Ishikawa (cell line): ENCODE measurements around the gene KRT20.

Experiments
- CEBPB ChIP-seq: IDR thresholded peaks from 2 replicates; pipeline ENCODE4 v1.6.1; 2012
- CREB1 ChIP-seq: IDR thresholded peaks from 2 replicates; pipeline ENCODE4 v1.6.1; 2012; ENCODE audit warnings: low read depth
- EGR1 ChIP-seq: IDR thresholded peaks from 2 replicates; pipeline ENCODE4 v1.6.1; 2012
- EP300 ChIP-seq: IDR thresholded peaks from 2 replicates; pipeline ENCODE4 v1.6.1; 2012; ENCODE audit warnings: borderline replicate concordance
- FOXM1 ChIP-seq: IDR thresholded peaks from 2 replicates; pipeline ENCODE4 v1.6.1; 2012; ENCODE audit warnings: low read depth, borderline replicate concordance
- NFIC ChIP-seq: IDR thresholded peaks from 2 replicates; pipeline ENCODE4 v1.6.1; 2012
- RAD21 ChIP-seq: IDR thresholded peaks from 2 replicates; pipeline ENCODE4 v1.6.1; 2012; ENCODE audit warnings: low read depth
- TAF1 ChIP-seq: IDR thresholded peaks from 2 replicates; pipeline ENCODE4 v1.6.1; 2012; ENCODE audit warnings: low read depth, mild to moderate bottlenecking
- TCF12 ChIP-seq: IDR thresholded peaks from 2 replicates; pipeline ENCODE4 v1.6.1; 2012; ENCODE audit warnings: low read depth
- TEAD4 ChIP-seq: IDR thresholded peaks from 2 replicates; pipeline ENCODE4 v1.6.1; 2012
- YY1 ChIP-seq: IDR thresholded peaks from 2 replicates; pipeline ENCODE4 v1.6.1; 2012; ENCODE audit warnings: low read depth
- ZBTB7A ChIP-seq: IDR thresholded peaks from 2 replicates; pipeline ENCODE4 v1.6.1; 2012; ENCODE audit warnings: low read depth
- TF ChIP-seq, protein P1 (sequence below): IDR thresholded peaks from 2 replicates; pipeline ENCODE4 v1.6.1; 2012
- TF ChIP-seq, protein P2 (sequence below): IDR thresholded peaks from 2 replicates; pipeline ENCODE4 v1.6.1; 2012
- TF ChIP-seq, protein P3 (sequence below): IDR thresholded peaks from 2 replicates; pipeline ENCODE4 v1.6.1; 2012; ENCODE audit warnings: low read depth, mild to moderate bottlenecking

KRT20 gene

DNA sequence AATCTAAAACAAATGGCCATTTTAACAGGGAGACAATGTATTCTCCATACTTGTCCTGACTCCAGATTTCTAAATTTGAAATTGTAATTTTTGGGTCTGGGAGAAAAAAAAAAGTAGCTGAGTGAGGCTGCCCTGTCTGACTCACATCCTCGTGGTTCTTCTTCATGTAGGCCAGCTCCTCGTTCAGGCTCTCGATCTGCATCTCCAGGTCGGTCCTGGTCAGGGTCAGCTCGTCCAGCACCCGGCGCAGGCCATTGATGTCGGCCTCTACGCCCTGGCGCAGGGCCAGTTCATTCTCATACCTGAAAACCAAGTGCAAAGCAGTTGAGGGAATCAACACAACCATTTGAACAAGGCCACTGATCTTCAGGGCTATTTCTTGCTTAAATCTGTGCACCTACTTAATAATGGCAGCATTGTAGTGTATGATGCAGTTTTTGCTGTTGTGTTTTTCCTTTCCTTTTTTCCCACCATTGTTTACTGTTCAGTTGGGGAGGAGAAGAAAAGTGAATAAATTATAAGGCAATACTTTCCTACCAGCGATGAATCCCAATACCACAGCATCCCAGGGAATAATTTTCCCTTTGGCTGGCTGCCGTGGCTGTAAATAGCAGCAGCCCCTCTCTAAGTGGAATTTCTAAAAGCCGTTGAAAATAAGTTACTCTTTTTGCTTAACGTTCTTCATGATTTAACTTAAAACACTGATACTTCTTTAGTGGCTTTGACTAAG, 20.2 kb downstream of the KRT20 start:
- TF ChIP-seq EP300 = no peak
- TF ChIP-seq CEBPB = no peak
- TF ChIP-seq RAD21 = no peak
- TF ChIP-seq, protein P1, sequence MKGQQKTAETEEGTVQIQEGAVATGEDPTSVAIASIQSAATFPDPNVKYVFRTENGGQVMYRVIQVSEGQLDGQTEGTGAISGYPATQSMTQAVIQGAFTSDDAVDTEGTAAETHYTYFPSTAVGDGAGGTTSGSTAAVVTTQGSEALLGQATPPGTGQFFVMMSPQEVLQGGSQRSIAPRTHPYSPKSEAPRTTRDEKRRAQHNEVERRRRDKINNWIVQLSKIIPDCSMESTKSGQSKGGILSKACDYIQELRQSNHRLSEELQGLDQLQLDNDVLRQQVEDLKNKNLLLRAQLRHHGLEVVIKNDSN = no peak
- no peak for TF ChIP-seq CREB1
- TF ChIP-seq NFIC = no peak
- TF ChIP-seq ZBTB7A = no peak
- TF ChIP-seq TCF12 = no peak
- no peak for TF ChIP-seq TEAD4
- no peak for TF ChIP-seq YY1
- TF ChIP-seq TAF1 = no peak
- TF ChIP-seq, protein P2, sequence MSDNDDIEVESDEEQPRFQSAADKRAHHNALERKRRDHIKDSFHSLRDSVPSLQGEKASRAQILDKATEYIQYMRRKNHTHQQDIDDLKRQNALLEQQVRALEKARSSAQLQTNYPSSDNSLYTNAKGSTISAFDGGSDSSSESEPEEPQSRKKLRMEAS = no peak
- TF ChIP-seq, protein P3, sequence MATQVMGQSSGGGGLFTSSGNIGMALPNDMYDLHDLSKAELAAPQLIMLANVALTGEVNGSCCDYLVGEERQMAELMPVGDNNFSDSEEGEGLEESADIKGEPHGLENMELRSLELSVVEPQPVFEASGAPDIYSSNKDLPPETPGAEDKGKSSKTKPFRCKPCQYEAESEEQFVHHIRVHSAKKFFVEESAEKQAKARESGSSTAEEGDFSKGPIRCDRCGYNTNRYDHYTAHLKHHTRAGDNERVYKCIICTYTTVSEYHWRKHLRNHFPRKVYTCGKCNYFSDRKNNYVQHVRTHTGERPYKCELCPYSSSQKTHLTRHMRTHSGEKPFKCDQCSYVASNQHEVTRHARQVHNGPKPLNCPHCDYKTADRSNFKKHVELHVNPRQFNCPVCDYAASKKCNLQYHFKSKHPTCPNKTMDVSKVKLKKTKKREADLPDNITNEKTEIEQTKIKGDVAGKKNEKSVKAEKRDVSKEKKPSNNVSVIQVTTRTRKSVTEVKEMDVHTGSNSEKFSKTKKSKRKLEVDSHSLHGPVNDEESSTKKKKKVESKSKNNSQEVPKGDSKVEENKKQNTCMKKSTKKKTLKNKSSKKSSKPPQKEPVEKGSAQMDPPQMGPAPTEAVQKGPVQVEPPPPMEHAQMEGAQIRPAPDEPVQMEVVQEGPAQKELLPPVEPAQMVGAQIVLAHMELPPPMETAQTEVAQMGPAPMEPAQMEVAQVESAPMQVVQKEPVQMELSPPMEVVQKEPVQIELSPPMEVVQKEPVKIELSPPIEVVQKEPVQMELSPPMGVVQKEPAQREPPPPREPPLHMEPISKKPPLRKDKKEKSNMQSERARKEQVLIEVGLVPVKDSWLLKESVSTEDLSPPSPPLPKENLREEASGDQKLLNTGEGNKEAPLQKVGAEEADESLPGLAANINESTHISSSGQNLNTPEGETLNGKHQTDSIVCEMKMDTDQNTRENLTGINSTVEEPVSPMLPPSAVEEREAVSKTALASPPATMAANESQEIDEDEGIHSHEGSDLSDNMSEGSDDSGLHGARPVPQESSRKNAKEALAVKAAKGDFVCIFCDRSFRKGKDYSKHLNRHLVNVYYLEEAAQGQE = no peak

DNA sequence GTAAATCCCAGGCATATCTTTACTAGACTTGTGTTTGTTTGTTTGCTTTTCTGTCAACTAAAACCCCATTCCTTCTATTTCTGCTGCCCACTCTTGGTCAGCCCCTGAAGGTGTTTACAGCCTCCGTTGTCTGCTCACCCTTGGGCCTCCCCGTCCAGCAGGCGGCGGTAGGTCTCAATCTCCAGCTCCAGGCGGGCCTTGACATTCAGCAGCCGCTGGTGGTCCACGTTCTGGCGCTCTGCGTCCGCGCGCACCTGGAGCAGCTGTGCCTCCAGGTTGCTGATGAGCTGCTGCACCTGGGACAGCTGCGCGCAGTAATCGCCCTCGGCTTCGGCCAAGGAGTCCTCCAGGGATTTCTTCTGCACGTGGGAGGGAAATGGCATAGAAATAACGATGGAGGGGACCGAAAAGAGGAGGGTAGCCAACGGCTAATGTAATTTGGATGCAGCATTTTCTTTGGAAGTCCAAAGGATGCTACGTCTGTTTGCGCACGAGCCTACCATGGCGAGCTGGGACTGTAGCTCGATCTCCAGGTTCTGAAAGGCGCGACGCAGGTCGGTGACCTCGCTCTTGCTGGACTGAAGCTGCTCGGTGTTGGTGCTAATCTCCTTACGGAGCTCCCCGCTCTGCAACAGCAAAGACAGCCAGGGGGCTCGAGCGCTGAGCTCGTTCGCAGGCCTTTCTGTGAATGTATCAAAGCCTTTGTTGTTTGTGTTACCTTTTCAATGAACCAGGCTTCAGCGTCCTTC, 21.9 kb downstream of the KRT20 start:
- TF ChIP-seq TEAD4 (no peak), TAF1 (no peak), YY1 (no peak), RAD21 (no peak), CREB1 (no peak), FOXM1 (no peak), CEBPB (no peak), ZBTB7A (no peak)
- TF ChIP-seq, protein P1 = no peak

DNA sequence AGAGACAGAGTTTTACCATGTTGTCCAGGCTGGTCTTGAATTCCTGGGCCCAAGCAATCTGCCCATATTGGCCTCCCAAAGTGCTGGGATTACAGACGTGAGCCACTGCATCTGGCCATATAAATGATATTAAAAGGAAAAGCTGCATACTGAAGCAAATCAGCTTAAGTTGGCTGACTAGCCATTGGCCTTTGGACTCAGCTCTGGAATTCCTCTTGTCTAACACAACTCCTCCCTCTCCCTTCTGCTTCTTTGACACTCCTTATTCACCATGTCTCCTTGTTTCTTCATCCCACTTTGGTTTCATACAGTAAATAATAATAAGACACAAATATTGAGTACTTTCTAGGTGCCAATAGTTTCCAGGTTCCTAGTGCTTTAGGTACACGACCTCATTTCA, 25.5 kb downstream of the KRT20 start:
- TF ChIP-seq, protein P1 = no peak
- TF ChIP-seq, protein P3 = no peak
- TF ChIP-seq YY1 = no peak
- TF ChIP-seq FOXM1 = no peak
- no peak for TF ChIP-seq EGR1
- TF ChIP-seq RAD21 = no peak
- no peak for TF ChIP-seq TAF1
- TF ChIP-seq EP300 = no peak
- TF ChIP-seq TCF12 = no peak
- no peak for TF ChIP-seq TEAD4
- TF ChIP-seq CREB1 = no peak
- no peak for TF ChIP-seq CEBPB
- TF ChIP-seq ZBTB7A = no peak
- no peak for TF ChIP-seq NFIC
- TF ChIP-seq, protein P2 = no peak

DNA sequence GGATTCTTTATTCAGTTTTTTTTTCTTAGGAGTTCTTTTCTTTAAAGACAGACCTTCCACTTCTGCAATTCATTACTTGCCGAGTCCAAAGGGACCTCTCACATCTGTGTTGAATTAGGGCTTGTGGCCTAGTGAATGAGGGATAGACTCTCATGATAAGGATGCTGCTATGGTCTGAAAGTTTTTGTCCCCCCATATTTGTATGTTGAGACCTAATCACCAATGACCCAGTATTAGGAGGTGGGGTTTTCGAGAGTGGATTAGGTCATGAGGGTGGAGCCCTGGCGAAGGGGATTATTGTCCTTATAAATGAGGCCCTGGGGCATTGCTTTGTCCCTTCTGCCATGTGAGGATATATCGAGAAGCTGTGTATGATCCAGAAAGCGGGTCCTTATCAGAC, 27.5 kb downstream of the KRT20 start:
- TF ChIP-seq TCF12 = no peak
- no peak for TF ChIP-seq YY1
- TF ChIP-seq EP300 = no peak
- TF ChIP-seq, protein P3 = no peak
- no peak for TF ChIP-seq CREB1
